Neuron (in vitro differentiated cells): ENCODE measurements around the gene IFNL2.
"Not testable (repeated sequence)": the region's sequence is repeated elsewhere in the genome, so short reads cannot be mapped to it uniquely, and the experiment has no call there.

Experiments
- H2AFZ ChIP-seq: one replicate; pipeline ENCODE4 v1.6.1; 2013; ENCODE audit warnings: low read depth, mild to moderate bottlenecking, inconsistent platforms, low read length, moderate library complexity
- H3K27me3 ChIP-seq: one replicate; pipeline ENCODE4 v1.6.1; 2013; ENCODE audit warnings: low read length; ENCODE audit not compliant: insufficient read depth
- H3K36me3 ChIP-seq: one replicate; pipeline ENCODE4 v1.6.1; 2013; ENCODE audit warnings: low read length; ENCODE audit not compliant: insufficient read depth
- H3K4me1 ChIP-seq: one replicate; pipeline ENCODE4 v1.6.1; 2013; ENCODE audit warnings: low read length; ENCODE audit not compliant: insufficient read depth
- H3K4me3 ChIP-seq: 2 replicates; pipeline ENCODE4 v1.5.1; 2013; ENCODE audit warnings: mild to moderate bottlenecking, low read length, moderate library complexity
- H3K9me3 ChIP-seq: one replicate; pipeline ENCODE4 v1.6.1; 2013; ENCODE audit warnings: low read length

IFNL2 gene

DNA sequence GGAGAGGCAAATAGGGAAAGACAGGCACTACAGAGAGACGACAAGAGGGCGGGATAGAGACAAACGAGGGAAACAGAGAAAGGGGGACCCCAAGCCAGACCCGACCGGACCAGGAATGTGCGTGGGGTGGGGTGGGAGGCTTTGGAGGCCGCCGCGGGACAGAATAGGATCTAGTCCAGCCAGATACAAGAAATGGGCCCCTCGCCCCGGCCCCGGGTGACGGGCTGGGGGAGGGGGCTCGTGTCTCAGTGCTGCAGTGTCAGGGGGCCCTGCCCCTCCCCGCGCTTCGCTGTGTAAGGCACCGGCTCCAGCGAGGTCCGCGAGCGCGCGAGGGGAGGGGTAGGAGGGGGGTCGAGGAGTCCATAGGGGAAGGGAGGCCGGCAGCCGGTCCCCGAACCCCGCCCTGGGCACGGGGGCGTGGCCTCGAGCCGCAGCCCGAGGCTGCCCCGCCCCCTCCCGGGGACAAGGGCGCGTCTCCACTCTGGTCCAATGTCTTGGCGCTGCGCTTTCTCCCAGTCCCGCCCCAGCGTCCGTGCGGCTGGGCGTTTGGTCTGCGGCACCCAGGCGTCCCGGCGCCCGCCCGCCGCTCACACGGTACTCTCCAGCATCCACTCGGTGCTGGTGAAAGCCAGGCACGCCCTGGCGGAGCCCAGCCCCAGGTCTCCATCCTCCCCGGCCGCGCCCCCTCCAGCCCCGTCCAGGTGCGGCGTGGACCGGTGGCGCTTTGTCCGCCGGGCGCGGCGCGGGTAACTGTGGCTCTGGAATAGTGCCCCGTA lies 39.0 kb downstream of the IFNL2 start:
- peaks cover 43% of the 10 kb centered on the region for H3K27me3 ChIP-seq
- H2AFZ ChIP-seq, result peak overlapping the region; percentile 71
- H3K4me1 ChIP-seq, result peaks cover 11% of the 10 kb centered on the region
- peak overlapping the region; percentile 24 for H3K4me3 ChIP-seq
- H3K9me3 ChIP-seq, result no peaks in the 10 kb centered on the region
- H3K36me3 ChIP-seq, result no peaks in the 10 kb centered on the region

DNA sequence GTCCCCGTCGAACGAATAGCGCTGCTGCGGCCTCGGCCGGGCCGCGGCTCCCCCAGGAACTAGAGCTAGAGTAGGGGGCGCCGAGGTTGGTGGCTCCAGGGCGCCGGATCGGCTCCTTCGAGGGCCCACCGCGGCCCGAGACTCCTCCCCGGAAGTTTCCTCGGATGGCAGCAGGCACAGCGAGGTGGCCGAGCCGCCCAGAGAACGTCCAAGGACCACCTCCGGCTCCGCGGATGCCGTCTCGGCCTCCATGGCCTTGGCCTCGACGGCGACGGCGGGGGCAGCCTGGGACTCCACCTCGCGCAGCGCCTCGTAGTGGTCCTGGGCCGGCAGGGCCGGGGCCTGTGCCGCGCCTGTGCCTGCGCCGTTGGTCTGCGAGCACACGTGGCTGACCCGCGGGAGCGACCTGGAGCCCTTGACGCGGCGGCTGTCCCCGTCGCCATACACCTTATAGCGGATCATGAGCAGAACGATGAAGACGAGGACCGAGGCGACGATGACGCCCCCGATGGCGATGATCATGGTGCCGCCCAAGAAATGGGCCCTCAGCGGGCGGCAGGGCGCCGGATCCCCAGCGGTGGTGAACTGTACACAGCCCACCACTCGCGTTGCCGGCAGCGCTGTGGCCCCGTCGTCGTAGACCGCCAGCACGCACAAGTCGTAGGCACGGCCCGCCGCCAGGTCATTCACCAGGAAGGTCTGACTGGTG lies 39.8 kb downstream of the IFNL2 start:
- Histone ChIP-seq H3K36me3 (no peaks in the 10 kb centered on the region), H3K4me3 (no peak overlapping the region), H3K27me3 (peaks cover 43% of the 10 kb centered on the region), H3K4me1 (peaks cover 11% of the 10 kb centered on the region), H2AFZ (peak overlapping the region; percentile 71), H3K9me3 (no peaks in the 10 kb centered on the region)

- Histone ChIP-seq H3K9me3 (no peaks in the 10 kb centered on the region), H2AFZ (no peak overlapping the region), H3K36me3 (peaks cover 3% of the 10 kb centered on the region), H3K4me3 (no peak overlapping the region), H3K4me1 (peaks cover 11% of the 10 kb centered on the region), H3K27me3 (peaks cover 43% of the 10 kb centered on the region)
Observed at GRCh38 chr19:39308531-39309304, 40.5 kb downstream of the IFNL2 start.

DNA sequence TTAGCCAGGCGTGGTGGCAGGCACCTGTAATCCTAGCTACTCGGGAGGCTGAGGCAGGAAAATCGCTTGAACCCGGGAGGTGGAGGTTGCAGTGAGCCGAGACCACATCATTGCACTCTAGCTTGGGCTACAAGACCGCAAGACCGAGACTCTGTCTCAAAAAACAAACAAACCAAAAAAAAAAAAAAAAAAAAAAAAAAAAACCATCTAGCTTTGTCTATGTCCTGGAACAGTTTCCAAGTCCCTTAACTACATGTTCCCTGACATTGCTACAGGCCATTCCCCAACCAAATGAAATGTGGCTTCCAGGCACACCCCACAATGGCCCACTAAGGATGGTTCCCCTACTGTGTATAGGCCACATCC lies 41.1 kb downstream of the IFNL2 start:
- not testable (repeated sequence) for H2AFZ ChIP-seq, H3K4me3 ChIP-seq, H3K9me3 ChIP-seq, H3K36me3 ChIP-seq
- peaks cover 38% of the 10 kb centered on the region for H3K27me3 ChIP-seq
- peaks cover 11% of the 10 kb centered on the region for H3K4me1 ChIP-seq

- no peak overlapping the region for H3K4me3 ChIP-seq
- peaks cover 8% of the 10 kb centered on the region for H3K36me3 ChIP-seq
- peaks cover 28% of the 10 kb centered on the region for H3K27me3 ChIP-seq
- no peaks in the 10 kb centered on the region for H3K9me3 ChIP-seq
- H3K4me1 ChIP-seq, result peaks cover 11% of the 10 kb centered on the region
- no peak overlapping the region for H2AFZ ChIP-seq
Observed at GRCh38 chr19:39310558-39311311, 42.5 kb downstream of the IFNL2 start.

DNA sequence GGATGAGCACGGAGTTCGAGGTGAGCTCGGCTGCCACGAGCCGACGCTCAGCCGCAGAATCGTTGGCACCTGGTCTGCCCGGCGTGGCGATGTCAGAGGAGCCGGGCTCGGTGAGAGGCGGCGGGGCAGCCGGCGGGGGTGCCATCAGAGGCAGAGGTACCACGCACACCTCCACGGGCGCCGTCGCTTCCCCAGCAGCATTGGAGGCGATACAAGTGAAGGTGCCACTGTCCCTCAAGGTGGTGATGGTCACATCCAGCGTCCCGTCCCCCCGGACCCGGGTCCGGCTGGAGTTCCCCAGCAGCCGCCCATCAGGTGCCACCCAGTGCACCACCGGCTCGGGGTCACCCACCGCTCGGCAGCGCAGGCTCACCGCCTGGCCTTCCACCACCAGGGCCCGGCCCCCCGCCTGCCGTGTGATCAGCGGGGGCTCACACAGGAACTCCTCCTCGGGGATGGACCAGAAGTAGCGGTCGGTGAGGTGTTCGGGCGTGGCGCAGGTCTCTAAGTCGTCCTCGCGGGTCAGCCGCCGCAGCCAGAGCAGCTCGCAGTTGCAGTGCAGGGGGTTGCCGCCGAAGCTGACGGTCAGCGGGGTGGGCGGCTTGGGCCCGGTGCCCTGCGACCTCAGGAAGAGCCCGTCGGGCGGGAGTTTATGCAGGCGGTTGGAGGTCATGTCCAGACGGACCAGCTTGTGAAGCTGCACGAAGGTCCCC lies 46.0 kb downstream of the IFNL2 start:
- Histone ChIP-seq H3K27me3 (no peaks in the 10 kb centered on the region), H3K9me3 (no peaks in the 10 kb centered on the region), H2AFZ (no peak overlapping the region), H3K4me3 (no peak overlapping the region), H3K4me1 (peaks cover 1% of the 10 kb centered on the region), H3K36me3 (peaks cover 8% of the 10 kb centered on the region)

DNA sequence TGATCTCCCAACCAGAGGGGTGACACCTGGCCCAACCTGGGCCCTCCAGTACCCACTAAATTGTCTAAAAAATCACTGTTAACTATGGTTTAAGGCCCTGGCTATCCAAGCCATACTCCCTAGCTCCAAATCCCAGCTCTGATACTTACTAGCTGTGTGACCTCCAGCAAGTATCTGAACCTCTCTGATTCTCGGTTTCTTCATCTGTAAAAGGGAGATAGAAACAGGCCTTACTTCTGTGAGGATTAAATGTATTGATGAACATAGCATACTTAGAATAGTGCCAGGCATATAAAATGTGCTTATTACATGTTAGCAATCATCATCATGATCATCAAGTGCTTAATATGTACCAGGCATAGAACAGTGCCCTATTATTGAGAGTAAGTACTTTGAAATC lies 47.7 kb downstream of the IFNL2 start:
- Histone ChIP-seq H3K9me3 (no peaks in the 10 kb centered on the region), H3K36me3 (peaks cover 8% of the 10 kb centered on the region)

DNA sequence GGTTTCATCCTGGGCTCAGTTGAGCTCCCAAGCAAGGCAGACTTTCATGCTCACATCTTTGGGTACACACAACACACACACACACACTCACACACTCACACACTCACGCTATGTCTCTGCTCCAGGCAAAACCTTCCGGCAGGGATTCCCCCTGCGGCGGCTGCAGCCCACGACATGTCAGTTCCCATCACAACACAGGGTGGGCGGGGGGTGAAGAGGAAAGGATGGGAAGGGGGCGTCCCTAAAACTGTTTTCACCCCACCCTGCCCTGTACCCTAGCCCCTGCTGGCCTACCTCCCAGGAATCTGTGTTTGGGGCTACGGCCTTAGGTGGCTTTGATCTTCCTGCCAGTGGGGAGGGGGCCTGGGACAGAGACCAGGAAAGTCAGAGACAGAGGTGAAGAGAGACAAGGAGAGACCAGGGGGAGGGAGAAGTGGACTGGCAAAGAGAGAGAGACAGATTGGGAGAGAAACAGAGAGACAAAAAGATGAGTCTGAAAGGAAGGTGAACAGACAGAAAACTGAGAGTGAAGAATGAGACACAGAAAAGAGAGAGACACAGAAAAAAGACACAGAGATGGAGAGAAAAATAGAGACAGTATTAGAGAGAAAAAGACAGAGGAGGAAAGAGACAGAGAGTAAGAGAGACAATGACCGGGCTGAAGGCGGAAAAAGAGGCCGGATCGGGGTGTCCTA lies 48.6 kb downstream of the IFNL2 start:
- Histone ChIP-seq H3K9me3 (no peaks in the 10 kb centered on the region), H3K4me1 (peaks cover 7% of the 10 kb centered on the region), H3K27me3 (no peaks in the 10 kb centered on the region), H2AFZ (no peak overlapping the region), H3K4me3 (no peak overlapping the region), H3K36me3 (peaks cover 8% of the 10 kb centered on the region)

More for the DNA sequence above, 47.7 kb downstream of the IFNL2 start:
- peaks cover 7% of the 10 kb centered on the region for H3K4me1 ChIP-seq
- H2AFZ ChIP-seq, result no peak overlapping the region
- H3K4me3 ChIP-seq, result no peak overlapping the region
- no peaks in the 10 kb centered on the region for H3K27me3 ChIP-seq

DNA sequence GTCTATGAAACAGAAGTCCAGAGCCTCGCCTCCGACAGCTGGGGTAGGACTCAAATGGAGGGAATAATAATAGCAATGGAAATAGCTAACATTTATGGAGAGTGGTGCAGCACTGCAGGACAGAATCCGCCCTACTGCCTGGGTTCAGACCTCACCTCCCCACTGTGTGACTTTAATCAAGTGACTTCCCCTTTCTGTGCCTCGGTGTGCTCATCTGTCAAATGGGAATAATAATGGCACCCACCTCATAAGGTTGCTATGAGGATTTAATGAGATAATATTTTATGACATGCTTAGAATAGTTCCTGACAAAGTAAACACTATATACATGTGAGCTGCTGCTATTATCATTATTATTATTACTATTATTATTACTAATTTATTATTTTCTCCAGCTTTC lies 49.3 kb downstream of the IFNL2 start:
- no peak overlapping the region for H3K4me3 ChIP-seq
- H3K27me3 ChIP-seq, result no peaks in the 10 kb centered on the region
- peaks cover 7% of the 10 kb centered on the region for H3K4me1 ChIP-seq

DNA sequence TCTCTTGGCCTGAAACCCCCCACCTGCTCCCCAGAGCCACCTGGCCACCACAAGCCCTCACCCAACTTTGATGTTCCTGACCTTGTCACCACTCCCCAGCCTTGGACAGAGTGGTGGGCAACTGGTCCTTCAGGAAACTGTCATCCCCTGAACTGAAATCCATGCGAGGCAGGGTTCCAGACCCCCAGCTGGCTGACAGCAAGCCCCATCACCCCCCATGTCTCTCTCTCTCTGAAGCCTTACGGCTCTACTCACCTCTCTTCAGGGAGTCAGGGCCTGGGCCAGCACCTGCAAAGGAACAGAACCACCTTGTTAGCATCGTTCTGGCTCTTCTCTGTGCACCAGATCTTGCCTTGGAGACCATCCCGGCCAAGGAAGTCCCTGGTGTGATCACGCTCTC lies 49.9 kb downstream of the IFNL2 start:
- Histone ChIP-seq H3K36me3 (peaks cover 8% of the 10 kb centered on the region), H3K4me1 (peaks cover 7% of the 10 kb centered on the region), H3K9me3 (no peaks in the 10 kb centered on the region), H3K27me3 (no peaks in the 10 kb centered on the region), H2AFZ (no peak overlapping the region), H3K4me3 (no peak overlapping the region)

More for the DNA sequence above, 49.3 kb downstream of the IFNL2 start:
- Histone ChIP-seq H2AFZ (no peak overlapping the region), H3K9me3 (no peaks in the 10 kb centered on the region), H3K36me3 (peaks cover 8% of the 10 kb centered on the region)

DNA sequence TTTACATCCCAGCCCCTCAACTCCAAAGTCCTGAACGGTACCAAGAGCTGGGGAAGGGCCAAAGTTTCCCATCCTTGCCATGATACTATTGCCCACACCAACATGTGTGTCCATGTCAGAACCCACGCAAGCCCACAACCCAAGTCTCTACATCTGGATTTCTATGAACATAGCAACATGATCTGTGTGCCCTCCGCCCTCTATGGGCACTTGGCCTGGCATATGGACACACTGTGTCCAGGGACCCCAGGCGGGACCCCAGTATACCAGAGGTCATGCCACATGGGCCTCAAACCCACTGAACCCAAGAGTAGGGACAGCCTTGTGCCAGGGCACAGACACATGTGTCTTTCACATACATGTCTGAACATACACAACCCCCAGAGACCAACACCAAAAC lies 50.5 kb downstream of the IFNL2 start:
- Histone ChIP-seq H3K27me3 (no peaks in the 10 kb centered on the region), H3K4me1 (peaks cover 7% of the 10 kb centered on the region), H3K36me3 (peaks cover 5% of the 10 kb centered on the region), H2AFZ (no peak overlapping the region), H3K4me3 (no peak overlapping the region), H3K9me3 (no peaks in the 10 kb centered on the region)
